ENCODE measurements around the gene B3GAT3. TPM values are rescaled to one million over a fixed set of nuclear protein-coding genes. Genes with fewer than 3 reads are reported as not detected.

Gene B3GAT3
- polyA plus RNA-seq, 1 donor from 2014 or later: 102 TPM

DNA sequence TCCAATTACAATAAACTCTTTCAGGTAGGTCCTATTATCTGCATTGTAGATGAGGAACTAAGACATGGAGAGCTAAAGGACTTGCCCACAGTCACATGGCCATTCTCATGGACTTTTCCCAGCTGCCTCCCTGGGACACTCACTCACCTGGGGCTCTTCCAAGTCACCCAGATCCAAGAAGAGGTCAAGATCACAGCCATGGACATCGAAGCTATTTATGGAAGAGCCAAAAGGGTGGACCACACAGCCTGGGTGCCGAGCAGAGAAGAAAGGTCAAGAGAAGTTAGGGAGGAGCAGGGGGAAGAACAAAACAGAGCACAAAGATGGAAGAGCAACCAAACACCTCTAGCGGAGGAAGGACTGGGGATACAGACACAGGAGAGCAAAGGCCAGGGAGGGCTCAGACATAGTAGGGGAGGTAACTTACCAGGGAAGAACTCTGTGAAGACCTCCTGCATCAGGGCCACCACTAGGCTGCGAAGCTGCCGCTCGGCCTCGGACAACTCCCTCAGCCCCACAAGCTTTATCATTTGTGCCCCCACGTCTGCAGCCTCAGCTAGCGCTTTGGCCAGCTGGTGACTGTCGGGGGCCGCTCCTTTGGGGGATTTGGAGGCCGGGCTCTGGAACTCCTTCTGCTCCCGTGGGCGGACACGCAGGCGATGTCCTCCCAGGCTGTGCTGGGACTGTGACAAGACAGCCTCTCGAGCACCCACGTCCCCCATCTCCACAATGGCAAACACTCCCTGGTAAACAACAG, 40.6 kb downstream of the B3GAT3 start:
- Histone ChIP-seq H3K4me2 (ENCODE audit: low read length) (no peak overlapping the region), H3F3A (ENCODE audit: insufficient read depth, low read length, poor library complexity, severe bottlenecking) (no peaks in the 10 kb centered on the region), H3K27ac (ENCODE audit: low read length) (no peak overlapping the region), H3K36me3 (ENCODE audit: insufficient read depth, low read length) (no peaks in the 10 kb centered on the region), H4K20me1 (ENCODE audit: insufficient read depth) (no peaks in the 10 kb centered on the region), H2AFZ (ENCODE audit: low read depth, low read length) (no peak overlapping the region), H3K27me3 (ENCODE audit: insufficient read depth, low read depth, low read length) (no peaks in the 10 kb centered on the region), H3K9me2 (ENCODE audit: insufficient read depth, low read length) (no peaks in the 10 kb centered on the region), H3K9me3 (ENCODE audit: low read length) (no peaks in the 10 kb centered on the region), H3K9ac (ENCODE audit: low read length) (no peak overlapping the region), H3K4me3 (ENCODE audit: low read length) (no peak overlapping the region), H3K79me2 (replicated peaks; ENCODE audit: insufficient read depth, low read length) (no peaks in the 10 kb centered on the region)
- TF ChIP-seq RAD21 (conservative IDR thresholded peaks at IDR 0.05): no peak
- TF ChIP-seq, protein P1, sequence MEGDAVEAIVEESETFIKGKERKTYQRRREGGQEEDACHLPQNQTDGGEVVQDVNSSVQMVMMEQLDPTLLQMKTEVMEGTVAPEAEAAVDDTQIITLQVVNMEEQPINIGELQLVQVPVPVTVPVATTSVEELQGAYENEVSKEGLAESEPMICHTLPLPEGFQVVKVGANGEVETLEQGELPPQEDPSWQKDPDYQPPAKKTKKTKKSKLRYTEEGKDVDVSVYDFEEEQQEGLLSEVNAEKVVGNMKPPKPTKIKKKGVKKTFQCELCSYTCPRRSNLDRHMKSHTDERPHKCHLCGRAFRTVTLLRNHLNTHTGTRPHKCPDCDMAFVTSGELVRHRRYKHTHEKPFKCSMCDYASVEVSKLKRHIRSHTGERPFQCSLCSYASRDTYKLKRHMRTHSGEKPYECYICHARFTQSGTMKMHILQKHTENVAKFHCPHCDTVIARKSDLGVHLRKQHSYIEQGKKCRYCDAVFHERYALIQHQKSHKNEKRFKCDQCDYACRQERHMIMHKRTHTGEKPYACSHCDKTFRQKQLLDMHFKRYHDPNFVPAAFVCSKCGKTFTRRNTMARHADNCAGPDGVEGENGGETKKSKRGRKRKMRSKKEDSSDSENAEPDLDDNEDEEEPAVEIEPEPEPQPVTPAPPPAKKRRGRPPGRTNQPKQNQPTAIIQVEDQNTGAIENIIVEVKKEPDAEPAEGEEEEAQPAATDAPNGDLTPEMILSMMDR (IDR thresholded peaks at IDR 0.05; ENCODE audit: poor library complexity, severe bottlenecking): no peak
- TF ChIP-seq EP300 (conservative IDR thresholded peaks at IDR 0.05; ENCODE audit: poor library complexity, severe bottlenecking): no peak
- no peak for TF ChIP-seq TAF1 (IDR thresholded peaks at IDR 0.05; ENCODE audit: low read depth)
- TF ChIP-seq, protein P2, sequence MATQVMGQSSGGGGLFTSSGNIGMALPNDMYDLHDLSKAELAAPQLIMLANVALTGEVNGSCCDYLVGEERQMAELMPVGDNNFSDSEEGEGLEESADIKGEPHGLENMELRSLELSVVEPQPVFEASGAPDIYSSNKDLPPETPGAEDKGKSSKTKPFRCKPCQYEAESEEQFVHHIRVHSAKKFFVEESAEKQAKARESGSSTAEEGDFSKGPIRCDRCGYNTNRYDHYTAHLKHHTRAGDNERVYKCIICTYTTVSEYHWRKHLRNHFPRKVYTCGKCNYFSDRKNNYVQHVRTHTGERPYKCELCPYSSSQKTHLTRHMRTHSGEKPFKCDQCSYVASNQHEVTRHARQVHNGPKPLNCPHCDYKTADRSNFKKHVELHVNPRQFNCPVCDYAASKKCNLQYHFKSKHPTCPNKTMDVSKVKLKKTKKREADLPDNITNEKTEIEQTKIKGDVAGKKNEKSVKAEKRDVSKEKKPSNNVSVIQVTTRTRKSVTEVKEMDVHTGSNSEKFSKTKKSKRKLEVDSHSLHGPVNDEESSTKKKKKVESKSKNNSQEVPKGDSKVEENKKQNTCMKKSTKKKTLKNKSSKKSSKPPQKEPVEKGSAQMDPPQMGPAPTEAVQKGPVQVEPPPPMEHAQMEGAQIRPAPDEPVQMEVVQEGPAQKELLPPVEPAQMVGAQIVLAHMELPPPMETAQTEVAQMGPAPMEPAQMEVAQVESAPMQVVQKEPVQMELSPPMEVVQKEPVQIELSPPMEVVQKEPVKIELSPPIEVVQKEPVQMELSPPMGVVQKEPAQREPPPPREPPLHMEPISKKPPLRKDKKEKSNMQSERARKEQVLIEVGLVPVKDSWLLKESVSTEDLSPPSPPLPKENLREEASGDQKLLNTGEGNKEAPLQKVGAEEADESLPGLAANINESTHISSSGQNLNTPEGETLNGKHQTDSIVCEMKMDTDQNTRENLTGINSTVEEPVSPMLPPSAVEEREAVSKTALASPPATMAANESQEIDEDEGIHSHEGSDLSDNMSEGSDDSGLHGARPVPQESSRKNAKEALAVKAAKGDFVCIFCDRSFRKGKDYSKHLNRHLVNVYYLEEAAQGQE (IDR thresholded peaks at IDR 0.05; ENCODE audit: borderline replicate concordance): no peak
- TF ChIP-seq MXI1 (conservative IDR thresholded peaks at IDR 0.05; ENCODE audit: poor library complexity, severe bottlenecking): no peak
- no peak for TF ChIP-seq EZH2 (IDR thresholded peaks at IDR 0.05; ENCODE audit: borderline replicate concordance, insufficient read depth, low read length, poor library complexity, severe bottlenecking)
- TF ChIP-seq SMC3 (conservative IDR thresholded peaks at IDR 0.05; ENCODE audit: poor library complexity): no peak
- no peak for TF ChIP-seq POLR2AphosphoS5 (IDR thresholded peaks at IDR 0.05)

DNA sequence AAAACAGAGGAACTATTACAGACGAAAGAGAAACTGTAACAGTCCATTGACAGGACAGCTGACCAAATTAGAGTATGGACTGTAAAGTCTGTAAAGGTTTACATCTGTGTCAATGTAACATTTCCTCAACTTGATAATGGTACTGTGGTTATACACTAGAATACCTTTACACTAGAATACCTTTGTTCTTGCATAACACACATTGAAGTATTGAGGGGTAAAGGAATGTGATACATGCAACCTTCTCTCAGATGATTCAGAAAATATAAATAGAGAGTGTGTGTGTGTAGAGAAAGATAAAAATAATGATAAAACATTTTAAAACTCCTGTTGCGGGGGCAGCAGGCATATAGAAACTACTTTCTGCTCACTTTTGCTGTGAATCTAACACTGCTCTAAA, 42.5 kb downstream of the B3GAT3 start:
- Histone ChIP-seq H3K9me2 (ENCODE audit: insufficient read depth, low read length) (no peaks in the 10 kb centered on the region), H3K9me3 (ENCODE audit: low read length) (no peaks in the 10 kb centered on the region), H3K4me3 (ENCODE audit: low read length) (no peak overlapping the region), H3K36me3 (ENCODE audit: insufficient read depth, low read length) (no peaks in the 10 kb centered on the region), H4K20me1 (ENCODE audit: insufficient read depth) (no peaks in the 10 kb centered on the region), H3K79me2 (replicated peaks; ENCODE audit: insufficient read depth, low read length) (no peaks in the 10 kb centered on the region), H3F3A (ENCODE audit: insufficient read depth, low read length, poor library complexity, severe bottlenecking) (no peaks in the 10 kb centered on the region), H2AFZ (ENCODE audit: low read depth, low read length) (no peak overlapping the region), H3K27me3 (ENCODE audit: insufficient read depth, low read depth, low read length) (no peaks in the 10 kb centered on the region), H3K9ac (ENCODE audit: low read length) (no peak overlapping the region), H3K4me2 (ENCODE audit: low read length) (no peak overlapping the region), H3K27ac (ENCODE audit: low read length) (no peak overlapping the region)
- no peak for TF ChIP-seq TAF1 (IDR thresholded peaks at IDR 0.05; ENCODE audit: low read depth)
- TF ChIP-seq RAD21 (conservative IDR thresholded peaks at IDR 0.05): no peak
- TF ChIP-seq SMC3 (conservative IDR thresholded peaks at IDR 0.05; ENCODE audit: poor library complexity): no peak
- TF ChIP-seq, protein P1 (IDR thresholded peaks at IDR 0.05; ENCODE audit: poor library complexity, severe bottlenecking): no peak
- TF ChIP-seq POLR2AphosphoS5 (IDR thresholded peaks at IDR 0.05): no peak
- TF ChIP-seq, protein P2 (IDR thresholded peaks at IDR 0.05; ENCODE audit: borderline replicate concordance): no peak
- TF ChIP-seq EP300 (conservative IDR thresholded peaks at IDR 0.05; ENCODE audit: poor library complexity, severe bottlenecking): no peak
- TF ChIP-seq EZH2 (IDR thresholded peaks at IDR 0.05; ENCODE audit: borderline replicate concordance, insufficient read depth, low read length, poor library complexity, severe bottlenecking): no peak
- TF ChIP-seq MXI1 (conservative IDR thresholded peaks at IDR 0.05; ENCODE audit: poor library complexity, severe bottlenecking): no peak
